Endothelial cell of umbilical vein (primary cell): Measurements from ENCODE around the gene TSHZ1. TPM values are rescaled to one million over a fixed set of nuclear protein-coding genes. Genes with fewer than 3 reads are reported as not detected.

Experiments
- BruUV-seq: library from RNA; stranded (reverse); fragments of 400-500 nt; replicated peaks from 2 replicates; lab custom pipeline; 2021; lab: Mats Ljungman, UMichigan
- CTCF ChIA-PET: fragments of 300-600, 350-600 bp; sonication (Branson Sonifier 250); formaldehyde crosslinking; loops from one replicate; lab custom pipeline; 2021; ENCODE audit warnings: antibody characterized with exemption, inconsistent platforms; lab: Charles Lee
- POLR2A ChIA-PET: fragments of 300-600, 350-600 bp; sonication (Branson Sonifier 250); formaldehyde crosslinking; loops from one replicate; lab custom pipeline; 2021; ENCODE audit warnings: antibody characterized with exemption, inconsistent platforms; lab: Charles Lee
- DNase-seq: peaks from one replicate; pipeline ENCODE4 v3.0.0-alpha.2; 2011; ENCODE audit warnings: low read depth, low spot score
- FAIRE-seq: peaks from 2 replicates; lab custom pipeline; 2011; peaks lifted over from hg19 to GRCh38; lab: Jason Lieb, UNC
- H2AFZ ChIP-seq: 2 replicates; pipeline ENCODE4 v1.6.0; 2012; ENCODE audit warnings: low read depth, low read length, control low read depth, inconsistent platforms
- H3K27ac ChIP-seq: 2 replicates; pipeline ENCODE4 v1.5.1; 2011; ENCODE audit warnings: low read depth, mild to moderate bottlenecking, control low read depth, low read length, moderate library complexity; ENCODE audit not compliant: insufficient read depth
- H3K27me3 ChIP-seq, 2 experiments: 2 replicates each; pipeline versions ENCODE4 v1.6.0 to v1.6.1; 2011; ENCODE audit warnings: low read length in 2 of 2, mixed read lengths in 1 of 2; ENCODE audit not compliant: control insufficient read depth in 2 of 2, insufficient read depth in 2 of 2
- H3K36me3 ChIP-seq, 2 experiments: 2 replicates in 1 of 2; 3 replicates in 1 of 2; pipeline ENCODE4 v1.5.1; 2011; ENCODE audit warnings: low read length in 2 of 2, mild to moderate bottlenecking in 1 of 2, moderate library complexity in 1 of 2; ENCODE audit not compliant: control insufficient read depth in 2 of 2, insufficient read depth in 2 of 2; ENCODE audit errors: extremely low read depth in 1 of 2
- H3K4me1 ChIP-seq: 3 replicates; pipeline ENCODE4 v1.5.1; 2011; ENCODE audit warnings: mild to moderate bottlenecking, low read length; ENCODE audit not compliant: control insufficient read depth, insufficient read depth; ENCODE audit errors: extremely low read depth
- H3K4me2 ChIP-seq: 2 replicates; pipeline ENCODE4 v1.6.1; 2011; ENCODE audit warnings: low read length, control low read depth, mixed read lengths; ENCODE audit not compliant: insufficient read depth
- H3K4me3 ChIP-seq, 3 experiments: fragments of 200-600 bp in 1 of 3; sonication (generic), shearing (Covaris generic) in 1 of 3; replicated peaks in 1 of 3; 2 replicates each; pipeline ENCODE4 v1.5.1; 2011 to 2016; ENCODE audit warnings: control low read depth in 3 of 3, low read length in 3 of 3, mild to moderate bottlenecking in 2 of 3, inconsistent platforms in 1 of 3, low read depth in 1 of 3, moderate library complexity in 1 of 3; ENCODE audit not compliant: insufficient read depth in 1 of 3
- H3K79me2 ChIP-seq: 2 replicates; pipeline ENCODE4 v1.6.0; 2012; ENCODE audit warnings: low read length, inconsistent platforms; ENCODE audit not compliant: control insufficient read depth, insufficient read depth
- H3K9ac ChIP-seq: replicated peaks from 2 replicates; pipeline ENCODE3; 2011; ENCODE audit warnings: low read length, control low read depth; ENCODE audit not compliant: insufficient read depth; ENCODE audit errors: extremely low read depth
- H3K9me1 ChIP-seq: replicated peaks from 3 replicates; pipeline ENCODE4 v1.6.0; 2011; ENCODE audit warnings: mild to moderate bottlenecking, low read length; ENCODE audit not compliant: control insufficient read depth, insufficient read depth; ENCODE audit errors: extremely low read depth
- H3K9me3 ChIP-seq: replicated peaks from 2 replicates; pipeline ENCODE4 v1.5.1; 2012; ENCODE audit warnings: low read length, inconsistent platforms; ENCODE audit not compliant: control insufficient read depth, insufficient read depth
- H4K20me1 ChIP-seq: replicated peaks from 2 replicates; pipeline ENCODE3; 2011; ENCODE audit warnings: mild to moderate bottlenecking, low read length; ENCODE audit not compliant: control insufficient read depth, insufficient read depth; ENCODE audit errors: extremely low read depth
- CTCF ChIP-seq, 2 donors: IDR thresholded peaks; 1 replicate in 1 of 2; 2 replicates in 1 of 2; pipeline ENCODE4 v1.5.1; 2011; ENCODE audit warnings: low read length in 2 of 2, mild to moderate bottlenecking in 2 of 2, moderate library complexity in 2 of 2, control low read depth in 1 of 2, inconsistent platforms in 1 of 2, low read depth in 1 of 2; ENCODE audit not compliant: insufficient read depth in 1 of 2; ENCODE audit errors: extremely low read depth in 1 of 2
- EZH2 ChIP-seq: IDR thresholded peaks from 2 replicates; pipeline ENCODE4 v1.6.1; 2012; ENCODE audit warnings: borderline replicate concordance, low read depth, mild to moderate bottlenecking, moderate library complexity, low read length, inconsistent platforms; ENCODE audit not compliant: severe bottlenecking
- FOS ChIP-seq: IDR thresholded peaks from 2 replicates; pipeline ENCODE4 v1.6.1; 2011; ENCODE audit warnings: mild to moderate bottlenecking, low read length, moderate library complexity, borderline replicate concordance; ENCODE audit not compliant: insufficient read depth
- GATA2 ChIP-seq: IDR thresholded peaks from 2 replicates; pipeline ENCODE4 v1.7.0; 2011; ENCODE audit warnings: low read depth, mild to moderate bottlenecking, moderate library complexity, mixed read lengths, low read length; ENCODE audit not compliant: insufficient read length, insufficient read depth
- JUN ChIP-seq: IDR thresholded peaks from 2 replicates; pipeline ENCODE4 v1.6.1; 2011; ENCODE audit warnings: borderline replicate concordance, low read depth; ENCODE audit not compliant: insufficient read length, insufficient read depth
- MAX ChIP-seq: IDR thresholded peaks from 2 replicates; pipeline ENCODE4 v1.6.1; 2011; ENCODE audit not compliant: insufficient read depth, insufficient read length
- MYC ChIP-seq: IDR thresholded peaks from one replicate; pipeline ENCODE4 v1.6.1; 2011; ENCODE audit warnings: mild to moderate bottlenecking, low read depth, low read length
- POLR2A ChIP-seq: IDR thresholded peaks from 2 replicates; pipeline ENCODE4 v1.6.1; 2012; ENCODE audit warnings: low read depth, mild to moderate bottlenecking, control low read depth, low read length
- POLR2AphosphoS5 ChIP-seq: IDR thresholded peaks from 2 replicates; pipeline ENCODE4 v1.6.1; 2012; ENCODE audit warnings: low read depth, mild to moderate bottlenecking, control low read depth, low read length, moderate library complexity; ENCODE audit not compliant: insufficient read depth
- dilution Hi-C: fragments of 300-500 bp; cut with MboI; formaldehyde crosslinking; loops from one replicate; pipeline ENCODE4 v1.15.0; 2019; ENCODE audit warnings: low sequenced_read_pairs; ENCODE audit not compliant: extremely low pct_ligation_motif_present
- intact Hi-C: fragments of 100-400 bp; cut with micrococcal nuclease; formaldehyde crosslinking; loops from one replicate; pipeline ENCODE4 v1.10.0; 2022
- polyA plus RNA-seq, 4 experiments: library from polyadenylated mRNA; depleted of rRNA in 3 of 4; stranded (reverse) in 3 of 4; unstranded in 1 of 4; fragments of >200 nt; gene quantifications; 2 replicates each; pipeline versions ENCODE4 v1.2.1 to v1.2.3, GENCODE V29; 2011 to 2012; ENCODE audit warnings: missing spikeins in 1 of 4
- total RNA-seq: library from RNA; stranded (reverse); gene quantifications from 2 replicates; pipeline ENCODE4 v1.2.3, GENCODE V29; 2021

TSHZ1 gene
- total and polyA plus RNA-seq, 2 donors (not counting 3 experiments of a cell fraction or from before 2014, with no cell fraction given) = 4.2 to 10.2 TPM

- ChIA-PET POLR2A (no interaction called here), CTCF (interaction anchor here (1.6 kb wide), 1 partner anchor 12 kb away, joined by 4 read pairs; no protein-coding TSS in a partner anchor)
- no peak overlapping the region for H3K4me2 ChIP-seq
- DNase-seq = no peak
- no peak for TF ChIP-seq CTCF (IDR thresholded peaks at IDR 0.05; ENCODE audit: extremely low read depth in 1 of 2, insufficient read depth in 1 of 2, low read depth in 1 of 2, low read length in 2 of 2)
- TF ChIP-seq JUN = no peak
- no peak for TF ChIP-seq GATA2
- no peak for TF ChIP-seq MYC
- TF ChIP-seq POLR2AphosphoS5 = no peak
- TF ChIP-seq FOS = no peak
- no peak for TF ChIP-seq POLR2A
- TF ChIP-seq MAX = no peak
- no peak for TF ChIP-seq EZH2
- no peaks in the 10 kb centered on the region for H3K27me3 ChIP-seq
- no peaks in the 10 kb centered on the region for H3K36me3 ChIP-seq
- H3K4me3 ChIP-seq = no peak overlapping the region
- no peak overlapping the region for H3K9ac ChIP-seq
- H3K79me2 ChIP-seq = no peaks in the 10 kb centered on the region
- no peaks in the 10 kb centered on the region for H3K9me3 ChIP-seq
- intact Hi-C loops = no loop called here
- no peaks in the 10 kb centered on the region for H4K20me1 ChIP-seq
- H3K9me1 ChIP-seq = no peaks in the 10 kb centered on the region
- FAIRE-seq = no peak
- BruUV-seq = no TSS peak
- H3K4me1 ChIP-seq = peaks cover 6% of the 10 kb centered on the region
- dilution Hi-C loops = no loop called here
- H3K27ac ChIP-seq = no peak overlapping the region
- H2AFZ ChIP-seq = no peak overlapping the region
These were observed 51.9 kb downstream of the TSHZ1 start for GRCh38 chr18:75262511-75262910.
